Fibroblast of skin of left biceps (primary cell): Measurements from ENCODE around the gene FAM47A.

Source experiments
- DNase-seq, 2 experiments: peaks; one replicate each; pipeline ENCODE4 v3.0.0-alpha.2; 2013; ENCODE audit warnings: low read depth in 2 of 2

The FAM47A gene

GRCh38 chrX:34132028-34132427 lies at the start of gene FAM47A:
FAM47A (minus strand) TSS chrX:34132314; CDS start chrX:34132278, 36 bp downstream.
- DNase-seq = no peak

- DNase-seq = no peak
Measured at GRCh38 chrX:34147345-34147744, 15.2 kb upstream of the FAM47A start.

- DNase-seq = no peak
Measured at GRCh38 chrX:34146906-34147305, 14.8 kb upstream of the FAM47A start.

- DNase-seq = no peak
Measured at GRCh38 chrX:34144246-34144645, 12.1 kb upstream of the FAM47A start.

- DNase-seq = no peak
Measured at GRCh38 chrX:34140816-34141215, 8.7 kb upstream of the FAM47A start.

- DNase-seq = no peak
Measured at GRCh38 chrX:34130980-34131744, 952 bp downstream of the FAM47A start.

GRCh38 chrX:34130501-34130900 lies 1.6 kb downstream of the FAM47A start:
- DNase-seq = no peak

GRCh38 chrX:34126011-34126410 lies 6.1 kb downstream of the FAM47A start:
- no peak for DNase-seq

- no peak for DNase-seq
Measured at GRCh38 chrX:34119122-34119521, 13.0 kb downstream of the FAM47A start.

GRCh38 chrX:34112459-34112858 lies 19.7 kb downstream of the FAM47A start:
- no peak for DNase-seq
